Subcutaneous adipose tissue (tissue), 4 donors: Measurements from ENCODE around the gene ZNRF2. TPM values are rescaled to one million over a fixed set of nuclear protein-coding genes. Genes with fewer than 3 reads are reported as not detected.

ENCODE experiments used
- CTCF ChIP-seq: fragments of 450-650 bp; IDR thresholded peaks from one replicate; pipeline ENCODE4 v1.5.1; 2016; ENCODE audit warnings: low read depth, mild to moderate bottlenecking, control low read depth, antibody characterized with exemption, moderate library complexity
- total RNA-seq, 4 donors: library from RNA; depleted of rRNA; stranded (reverse); fragments of >200 nt; gene quantifications; one replicate each; pipeline ENCODE4 v1.1.0, GENCODE V29; 2016

ZNRF2 gene
- total RNA-seq, 4 donors from 2014 or later, result 19.2 to 23.8 (median 21.3) TPM

GRCh38 chr7:30323006-30323355 is 38.6 kb downstream of the ZNRF2 start:
- TF ChIP-seq CTCF, result no peak

- TF ChIP-seq CTCF, result no peak
Observed at GRCh38 chr7:30327813-30328212, 43.4 kb downstream of the ZNRF2 start.

DNA sequence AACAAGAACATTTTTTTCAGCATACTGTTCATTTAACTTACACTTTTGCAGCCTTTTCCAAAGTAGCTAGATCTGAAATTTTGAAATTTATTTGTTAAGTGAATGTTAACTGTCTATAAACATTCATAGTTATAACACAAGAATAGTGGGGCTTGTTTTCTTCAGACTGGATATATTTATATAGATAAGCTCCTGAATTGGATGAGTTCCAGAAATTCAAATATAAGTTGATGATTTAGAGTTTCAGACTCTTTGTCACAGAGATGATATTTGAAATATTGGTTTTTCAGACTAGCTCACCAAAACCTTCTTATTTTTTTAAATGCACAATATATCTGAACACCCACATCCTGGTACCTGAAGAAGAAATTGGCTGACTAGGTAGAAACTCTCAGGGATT is 44.0 kb downstream of the ZNRF2 start:
- TF ChIP-seq CTCF, result no peak

DNA sequence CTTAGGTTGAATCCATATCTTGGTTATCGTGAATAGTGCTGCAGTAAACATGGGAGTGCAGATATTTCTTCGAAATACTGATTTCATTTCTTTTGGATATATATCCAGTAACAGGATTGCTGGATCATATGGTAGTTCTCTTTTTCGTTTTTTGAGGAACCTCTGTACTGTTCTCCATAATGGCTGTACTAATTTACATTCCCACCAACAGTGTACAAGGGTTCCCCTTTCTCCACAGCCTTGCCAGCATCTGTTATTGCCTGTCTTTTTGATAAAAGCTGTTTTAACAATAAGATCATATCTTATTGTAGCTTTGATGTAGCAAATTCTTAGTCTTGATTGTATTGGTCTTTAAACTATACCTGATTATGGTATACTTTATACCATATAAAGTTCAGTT is 45.3 kb downstream of the ZNRF2 start:
- no peak for TF ChIP-seq CTCF

DNA sequence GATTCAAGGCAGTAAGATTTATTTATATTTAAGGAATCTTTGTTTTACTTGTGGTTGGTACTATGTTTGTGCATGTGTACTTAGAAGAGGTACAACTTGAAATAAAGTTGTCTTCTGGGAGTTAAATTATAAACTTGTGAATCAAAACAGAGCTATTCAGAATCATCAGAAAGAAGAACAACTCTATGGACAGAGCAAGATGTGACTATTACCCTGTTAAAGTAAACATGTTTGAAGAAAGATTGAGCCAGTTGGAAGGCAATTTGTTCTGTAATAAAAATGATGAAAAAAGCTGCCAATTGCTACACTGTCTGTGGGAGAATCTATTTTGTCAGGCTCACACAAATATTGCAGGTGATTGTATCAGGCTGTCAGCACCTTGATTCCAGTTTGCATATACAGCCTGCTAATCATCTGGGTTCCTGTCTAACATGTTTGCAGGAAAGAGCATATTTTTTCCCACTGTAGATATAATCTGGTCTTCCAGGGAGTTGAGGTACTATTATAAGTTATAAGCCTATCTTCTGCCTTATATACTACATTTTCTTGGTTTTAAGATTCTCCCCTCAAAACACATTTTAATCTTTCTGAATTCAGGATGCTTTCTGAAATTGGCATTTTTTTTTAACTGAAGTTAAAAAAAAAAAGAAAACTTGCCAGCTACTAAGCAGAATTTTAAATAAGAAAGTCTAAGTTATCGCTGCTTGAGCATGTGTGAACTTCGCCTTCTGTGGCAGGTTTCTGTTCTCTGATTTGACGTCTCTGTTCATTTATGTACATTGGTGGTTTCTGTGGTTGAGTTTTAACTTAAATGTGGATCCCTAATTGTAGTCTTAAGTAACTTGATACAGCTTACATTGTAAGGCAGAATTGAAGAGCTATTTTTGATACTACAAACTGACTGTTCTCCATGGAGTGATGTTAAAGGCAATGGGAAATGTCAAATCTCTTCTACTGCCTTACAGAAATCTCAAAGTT is 46.0 kb downstream of the ZNRF2 start:
- TF ChIP-seq CTCF, result no peak

- no peak for TF ChIP-seq CTCF
Observed at GRCh38 chr7:30331338-30331737, 46.9 kb downstream of the ZNRF2 start.

GRCh38 chr7:30332549-30332948 is 48.2 kb downstream of the ZNRF2 start:
- no peak for TF ChIP-seq CTCF
